ENCODE data around the gene SGCE.
A peak's percentile ranks its signal among the peaks of the same experiment; 100 is the strongest.
"Not testable (repeated sequence)": the region's sequence is repeated elsewhere in the genome, so short reads cannot be mapped to it uniquely, and the experiment has no call there.

The SGCE gene, protein sequence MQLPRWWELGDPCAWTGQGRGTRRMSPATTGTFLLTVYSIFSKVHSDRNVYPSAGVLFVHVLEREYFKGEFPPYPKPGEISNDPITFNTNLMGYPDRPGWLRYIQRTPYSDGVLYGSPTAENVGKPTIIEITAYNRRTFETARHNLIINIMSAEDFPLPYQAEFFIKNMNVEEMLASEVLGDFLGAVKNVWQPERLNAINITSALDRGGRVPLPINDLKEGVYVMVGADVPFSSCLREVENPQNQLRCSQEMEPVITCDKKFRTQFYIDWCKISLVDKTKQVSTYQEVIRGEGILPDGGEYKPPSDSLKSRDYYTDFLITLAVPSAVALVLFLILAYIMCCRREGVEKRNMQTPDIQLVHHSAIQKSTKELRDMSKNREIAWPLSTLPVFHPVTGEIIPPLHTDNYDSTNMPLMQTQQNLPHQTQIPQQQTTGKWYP
- 0.81 to 0.94 reads per million in 2 donors for total RNA-seq

- peak in 3 of 5 experiments; percentile 9 to 68 (median 33) for DNase-seq
Observed at GRCh38 chr7:94655848-94656657, at the start of gene SGCE. SGCE (minus strand) TSS chr7:94656133; CDS start chr7:94656098, 35 bp downstream.

DNA sequence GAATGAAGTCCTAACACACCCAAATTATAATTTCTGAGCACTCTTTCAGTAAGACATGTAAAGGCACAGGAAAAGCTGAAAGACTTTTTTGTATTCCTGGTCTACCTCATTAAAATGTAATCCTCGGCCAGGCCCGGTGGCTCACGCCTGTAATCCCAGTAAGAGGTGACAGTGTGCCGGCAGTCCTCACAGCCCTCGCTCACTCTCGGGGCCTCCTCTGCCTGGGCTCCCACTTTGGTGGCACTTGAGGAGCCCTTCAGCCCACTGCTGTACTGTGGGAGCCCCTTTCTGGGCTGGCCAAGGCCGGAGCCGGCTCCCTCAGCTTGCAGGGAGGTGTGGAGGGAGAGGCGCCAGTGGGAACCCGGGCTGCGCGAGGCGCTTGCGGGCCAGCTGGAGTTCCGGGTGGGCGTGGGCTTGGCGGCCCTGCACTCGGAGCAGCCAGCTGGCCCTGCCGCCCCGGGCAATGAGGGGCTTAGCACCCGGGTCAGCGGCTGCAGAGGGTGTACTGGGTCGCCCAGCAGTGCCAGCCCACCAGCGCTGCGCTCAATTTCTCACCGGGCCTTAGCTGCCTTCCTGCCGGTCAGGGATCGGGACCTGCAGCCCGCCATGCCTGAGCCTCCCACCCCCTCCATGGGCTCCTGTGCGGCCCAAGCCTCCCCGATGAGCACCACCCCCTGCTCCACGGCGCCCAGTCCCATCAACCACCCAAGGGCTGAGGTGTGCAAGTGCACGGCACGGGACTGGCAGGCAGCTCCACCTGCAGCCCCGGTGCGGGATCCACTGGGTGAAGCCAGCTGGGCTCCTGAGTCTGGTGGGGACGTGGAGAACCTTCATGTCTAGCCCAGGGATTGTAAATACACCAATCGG is 49.5 kb upstream of the SGCE start:
- not testable (repeated sequence) for DNase-seq

- DNase-seq = no peak
Observed at GRCh38 chr7:94701555-94701973, 45.6 kb upstream of the SGCE start.

- DNase-seq = no peak
Observed at GRCh38 chr7:94700926-94701554, 45.1 kb upstream of the SGCE start.

DNA sequence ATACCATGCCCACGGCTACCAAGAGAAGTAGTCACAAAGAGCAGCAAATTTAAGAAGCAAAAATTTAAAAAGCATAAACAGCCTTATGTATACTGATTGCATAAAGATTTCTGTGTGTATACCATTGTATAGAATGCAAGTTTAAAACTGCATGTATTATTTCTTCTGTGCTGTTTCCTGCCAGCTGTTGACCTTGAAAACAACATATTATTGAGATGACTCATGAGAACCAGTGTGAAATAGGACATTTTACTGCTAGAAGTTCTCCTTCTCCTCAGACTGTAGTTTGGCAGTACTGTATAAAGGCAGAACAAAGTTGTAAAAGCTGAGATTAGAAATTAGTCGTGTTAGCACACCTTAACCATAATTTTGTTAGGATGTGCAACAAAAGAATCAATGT is 42.3 kb upstream of the SGCE start:
- DNase-seq = peak in 1 of 5 experiments; percentile 1

GRCh38 chr7:94697035-94697974 is 41.4 kb upstream of the SGCE start:
- no peak for DNase-seq

DNA sequence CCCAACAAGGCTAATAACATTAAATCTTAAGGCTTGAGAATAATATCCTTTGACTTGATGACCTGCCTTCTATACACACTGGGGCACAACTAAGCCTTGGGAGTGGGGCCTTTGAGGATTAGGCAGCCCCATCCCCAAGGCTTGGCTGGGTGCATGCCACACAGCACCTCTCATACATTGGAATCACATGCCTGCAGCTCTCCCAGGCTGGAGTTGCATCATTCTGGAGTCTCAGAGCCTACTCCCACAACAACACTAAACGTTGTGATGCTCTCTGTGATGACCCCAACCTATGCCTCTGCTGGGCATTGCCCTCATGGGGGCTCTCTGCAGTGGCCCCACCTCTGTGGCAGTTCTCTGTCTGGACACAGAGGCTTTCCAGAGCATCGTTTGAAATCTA is 31.9 kb upstream of the SGCE start:
- no peak for DNase-seq

GRCh38 chr7:94687076-94687475 is 31.1 kb upstream of the SGCE start:
- no peak for DNase-seq

DNA sequence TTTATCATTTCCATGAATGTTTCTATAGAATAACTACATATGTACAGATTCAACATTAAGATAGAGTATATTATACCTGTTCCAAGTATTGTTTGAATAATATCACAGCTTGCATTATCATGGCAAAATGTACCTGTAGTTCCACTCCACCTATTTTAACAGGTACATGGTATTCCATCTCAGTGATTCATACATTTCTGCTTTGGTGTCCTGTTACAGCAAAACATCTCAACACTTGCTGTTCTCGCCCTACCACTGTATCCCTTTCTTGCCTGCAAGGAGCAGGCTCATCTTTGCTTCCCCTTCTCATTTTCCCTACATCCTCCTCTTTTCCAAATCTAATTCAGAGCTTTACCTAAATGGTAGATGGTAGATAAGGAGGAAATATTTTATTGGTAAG is 27.1 kb upstream of the SGCE start:
- DNase-seq = no peak

DNA sequence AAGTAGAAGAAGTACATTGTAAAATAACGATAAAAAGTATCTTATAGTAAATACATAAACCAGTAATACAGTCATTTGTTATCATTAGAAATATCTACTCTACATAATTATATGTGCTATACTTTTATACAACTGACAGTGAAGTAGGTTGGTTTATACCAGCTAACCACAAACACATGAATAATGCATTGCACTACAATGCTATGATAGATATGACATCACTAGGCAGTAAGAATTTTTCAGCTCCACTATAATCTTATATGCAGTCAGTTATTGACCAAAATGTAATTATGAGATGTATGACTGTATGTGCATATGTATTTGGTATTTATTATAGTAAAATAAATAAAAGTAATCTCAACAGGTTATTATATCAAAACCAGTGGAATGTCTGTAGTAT is 23.4 kb upstream of the SGCE start:
- no peak for DNase-seq

GRCh38 chr7:94676431-94676830 is 20.5 kb upstream of the SGCE start:
- no peak for DNase-seq

GRCh38 chr7:94675356-94675755 is 19.4 kb upstream of the SGCE start:
- DNase-seq = no peak

DNA sequence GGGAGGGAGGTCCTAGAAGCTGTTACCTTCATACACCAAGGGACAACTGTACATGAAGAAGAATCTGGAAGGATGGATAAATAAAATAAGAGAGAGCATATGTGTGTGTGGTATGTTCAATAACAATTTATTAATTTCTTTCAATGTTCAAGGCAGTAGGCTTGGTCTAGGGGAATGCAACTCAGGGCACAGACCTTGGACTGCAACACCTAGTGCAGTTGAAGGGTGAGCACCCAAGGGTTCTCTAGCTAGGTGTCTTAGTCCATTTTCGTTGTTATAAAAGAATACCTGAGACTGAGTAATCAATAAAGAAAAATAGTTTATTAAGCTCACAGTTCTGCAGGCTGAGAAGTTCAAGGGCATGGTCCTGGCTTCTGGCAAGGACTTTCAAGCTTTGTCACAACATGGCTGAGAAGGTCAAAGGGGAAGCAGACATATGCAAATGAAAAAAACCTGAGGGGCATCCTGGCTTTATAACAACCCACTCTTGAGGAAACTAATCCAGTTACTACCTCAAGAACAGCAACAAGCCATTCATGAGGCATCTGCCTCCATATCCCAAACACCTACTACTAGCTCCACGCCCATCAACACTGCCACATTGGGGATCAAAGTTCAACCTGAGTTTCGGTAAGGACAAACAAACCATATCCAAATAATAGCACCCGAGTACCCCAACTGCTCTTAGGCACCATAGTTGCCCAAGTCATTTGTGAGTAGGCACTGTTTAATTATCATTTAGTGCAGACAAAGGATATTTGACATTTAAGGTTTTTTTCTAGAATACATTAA is 15.7 kb upstream of the SGCE start:
- no peak for DNase-seq

GRCh38 chr7:94669773-94670495 is 14.0 kb upstream of the SGCE start:
- no peak for DNase-seq

GRCh38 chr7:94666879-94667587 is 11.1 kb upstream of the SGCE start:
- peak in 1 of 5 experiments; percentile 72 for DNase-seq

- DNase-seq = no peak
Observed at GRCh38 chr7:94665426-94665825, 9.5 kb upstream of the SGCE start.

- no peak for DNase-seq
Observed at GRCh38 chr7:94664023-94664422, 8.1 kb upstream of the SGCE start.

GRCh38 chr7:94662548-94662947 is 6.6 kb upstream of the SGCE start:
- DNase-seq = peak in 1 of 5 experiments; percentile 41

DNA sequence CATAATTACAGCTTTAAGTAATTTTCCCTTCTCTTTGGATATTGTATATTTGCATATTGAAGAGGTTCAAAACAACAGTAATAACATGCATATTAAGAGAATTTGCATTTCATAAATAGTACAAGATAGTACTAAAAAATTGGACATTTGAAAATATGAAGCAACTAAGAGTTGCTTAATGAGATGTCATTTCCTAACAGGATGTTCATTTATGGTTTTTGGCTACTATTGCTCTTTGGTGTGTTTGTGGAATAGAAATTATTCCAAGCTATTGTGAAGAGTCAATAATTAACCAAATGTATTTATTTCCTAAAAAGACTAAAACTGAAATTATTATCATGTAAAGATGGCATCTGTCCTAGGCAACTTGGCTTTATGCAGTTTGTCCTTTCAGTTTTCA is 4.1 kb upstream of the SGCE start:
- no peak for DNase-seq

Data from T-helper 2 cell (primary cell).